HG03575 (cell line): ENCODE results near the gene OR11A1.
"Not testable (repeated sequence)": the region's sequence is repeated elsewhere in the genome, so short reads cannot be mapped to it uniquely, and the experiment has no call there.

Source experiments
- ATAC-seq: cut with Tn5 transposase; IDR thresholded peaks from one replicate; pipeline ENCODE4 v1.9.1; 2021; ENCODE audit not compliant: unreplicated experiment, insufficient number of reproducible peaks, low FRiP score; ENCODE audit errors: extremely low read depth

OR11A1 gene

GRCh38 chr6:29483735-29484134 is 26.9 kb upstream of the OR11A1 start:
- ATAC-seq = no peak

- ATAC-seq = no peak
These were observed 26.3 kb upstream of the OR11A1 start for GRCh38 chr6:29483186-29483585.

GRCh38 chr6:29479560-29479959 is 22.7 kb upstream of the OR11A1 start:
- no peak for ATAC-seq

GRCh38 chr6:29478740-29479139 is 21.9 kb upstream of the OR11A1 start:
- ATAC-seq = no peak

DNA sequence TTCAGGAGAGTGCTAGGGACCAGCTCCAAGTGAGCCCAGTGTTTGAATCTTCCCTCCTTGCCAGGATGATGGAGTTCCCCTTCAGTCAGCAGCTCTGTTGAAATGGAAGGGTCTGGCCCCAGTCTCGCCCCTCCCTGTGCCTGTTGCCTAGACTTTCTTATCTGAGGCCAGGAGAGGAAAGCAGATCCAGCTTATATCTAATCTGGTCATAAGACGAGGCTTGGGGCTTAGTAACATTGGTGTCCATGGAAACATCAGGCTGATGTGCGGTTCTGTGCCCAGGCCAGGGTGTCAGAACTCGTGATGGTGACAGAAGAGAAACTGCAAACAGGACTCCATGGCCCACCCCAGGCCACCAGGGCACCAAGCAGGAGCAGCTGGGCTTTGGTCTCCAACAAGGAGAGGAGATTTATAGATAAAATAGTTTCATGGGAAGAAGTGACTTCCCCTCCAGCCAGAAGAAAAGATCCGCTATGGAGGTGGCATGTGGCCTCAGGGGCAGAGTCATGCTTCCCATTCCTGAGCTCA is 21.1 kb upstream of the OR11A1 start:
- no peak for ATAC-seq

DNA sequence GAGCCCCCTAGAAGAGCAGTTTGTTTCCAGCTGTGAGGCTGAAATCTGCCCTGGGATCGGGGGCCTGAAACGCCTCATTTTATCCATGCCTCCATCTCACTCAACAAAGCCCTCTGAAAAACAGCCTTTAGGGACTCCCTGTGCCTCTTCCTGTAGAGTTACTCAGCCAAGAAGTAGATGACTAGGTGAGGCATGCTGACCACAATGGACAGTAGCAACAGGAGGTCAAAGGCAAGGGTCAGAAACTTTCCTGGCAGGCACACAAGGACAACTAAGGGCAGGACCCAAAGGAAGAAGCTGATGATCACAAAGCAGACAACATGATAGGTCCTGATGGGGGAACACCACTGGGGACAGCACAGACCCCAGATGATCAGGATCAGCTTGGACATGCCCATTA is 18.1 kb upstream of the OR11A1 start:
- no peak for ATAC-seq

GRCh38 chr6:29466241-29466640 is 9.4 kb upstream of the OR11A1 start:
- ATAC-seq = no peak

DNA sequence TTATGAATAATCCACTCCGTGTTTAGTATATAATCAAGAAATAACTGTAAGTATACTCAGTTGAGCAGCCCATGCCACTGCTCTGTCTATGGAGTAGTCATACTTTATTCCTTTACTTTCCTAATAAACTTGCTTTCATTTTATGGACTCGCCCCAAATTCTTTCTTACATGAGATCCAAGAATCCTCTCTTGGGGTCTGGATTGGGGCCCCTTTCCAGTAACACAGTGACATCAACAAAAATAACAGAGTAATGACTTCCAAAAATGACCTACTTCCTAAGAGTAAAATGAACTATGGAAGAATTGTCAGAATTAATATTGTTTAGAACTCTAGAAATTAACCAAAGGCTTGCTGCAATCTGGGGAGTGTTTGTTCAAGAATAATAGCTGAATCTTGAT is 8.9 kb upstream of the OR11A1 start:
- ATAC-seq = no peak

DNA sequence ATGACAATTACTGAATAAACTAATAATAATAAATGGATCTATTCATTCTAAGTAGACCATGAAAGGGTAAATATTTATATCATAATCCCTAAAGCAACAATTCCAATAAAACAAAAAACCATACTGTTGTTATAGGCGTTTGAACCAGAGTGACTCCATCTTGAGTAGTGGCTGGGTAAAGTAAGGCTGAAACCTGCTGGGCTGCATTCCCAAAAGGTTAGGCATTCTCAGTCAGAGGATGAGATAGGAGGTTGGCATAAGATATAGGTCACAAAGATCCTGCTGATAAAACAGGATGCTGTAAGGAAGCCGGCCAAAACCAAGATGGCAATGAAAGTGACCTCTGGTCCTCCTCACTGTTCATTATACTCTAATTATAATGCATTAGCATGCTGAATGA is 8.4 kb upstream of the OR11A1 start:
- ATAC-seq = no peak

DNA sequence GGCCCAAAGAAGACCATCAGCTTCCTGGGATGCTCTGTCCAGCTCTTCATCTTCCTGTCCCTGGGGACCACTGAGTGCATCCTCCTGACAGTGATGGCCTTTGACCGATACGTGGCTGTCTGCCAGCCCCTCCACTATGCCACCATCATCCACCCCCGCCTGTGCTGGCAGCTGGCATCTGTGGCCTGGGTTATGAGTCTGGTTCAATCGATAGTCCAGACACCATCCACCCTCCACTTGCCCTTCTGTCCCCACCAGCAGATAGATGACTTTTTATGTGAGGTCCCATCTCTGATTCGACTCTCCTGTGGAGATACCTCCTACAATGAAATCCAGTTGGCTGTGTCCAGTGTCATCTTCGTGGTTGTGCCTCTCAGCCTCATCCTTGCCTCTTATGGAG is 5.2 kb upstream of the OR11A1 start:
- no peak for ATAC-seq

DNA sequence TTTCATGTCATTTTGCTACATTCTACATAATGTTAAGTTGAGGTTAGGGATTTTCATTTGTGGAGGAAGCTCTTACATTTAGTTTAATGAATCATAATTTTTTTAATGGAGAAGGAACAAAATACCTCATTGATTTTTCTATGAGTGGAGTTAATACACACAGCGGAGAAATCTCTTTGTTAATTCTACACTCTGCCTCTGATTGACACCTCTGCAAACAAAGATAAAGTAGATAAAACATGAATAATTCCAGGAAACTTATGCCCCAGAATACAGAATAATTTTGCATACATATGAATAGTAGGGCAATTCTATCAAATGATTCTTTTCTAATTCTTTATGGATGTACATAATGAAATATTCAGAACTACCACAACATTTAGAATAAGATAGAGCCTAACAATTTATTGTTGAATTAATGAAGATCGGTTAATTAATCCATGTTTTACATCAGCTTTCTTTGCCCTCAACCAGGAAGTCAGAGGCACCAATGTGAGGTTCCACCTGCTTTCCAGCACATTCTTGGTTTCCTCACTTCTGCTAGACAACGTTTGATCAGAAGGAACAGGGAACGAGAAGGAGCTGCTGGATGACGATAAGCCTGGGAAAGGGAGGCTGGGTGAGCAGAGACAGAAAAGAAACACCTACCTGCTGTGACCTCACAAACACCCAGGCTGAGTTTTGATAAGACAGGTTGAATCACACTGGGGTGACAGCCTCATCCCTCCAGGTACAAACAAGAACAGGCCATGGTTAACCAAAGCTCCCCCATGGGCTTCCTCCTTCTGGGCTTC is 4.3 kb upstream of the OR11A1 start:
- no peak for ATAC-seq

- no peak for ATAC-seq
These were observed 5.2 kb downstream of the OR11A1 start for GRCh38 chr6:29451471-29452193.

DNA sequence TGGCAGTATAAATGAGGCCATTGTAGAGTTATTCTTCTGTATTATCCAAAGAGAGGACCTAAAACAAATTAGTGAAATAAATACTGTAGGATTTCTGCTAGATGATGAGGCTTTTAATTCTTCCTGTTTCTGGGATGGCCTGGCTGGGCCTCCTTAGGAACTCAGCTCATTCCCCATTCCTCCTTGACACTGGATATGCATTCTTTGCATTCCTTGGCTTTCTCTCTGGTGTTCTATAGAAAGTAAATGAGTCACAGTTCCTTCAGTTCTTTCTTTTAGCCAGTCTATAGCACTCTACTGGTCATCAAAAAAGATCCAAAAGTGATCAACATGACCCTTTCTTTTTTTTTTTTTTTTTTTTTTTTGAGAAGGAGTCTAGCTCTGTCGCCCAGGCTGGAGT is 9.2 kb downstream of the OR11A1 start:
- no peak for ATAC-seq

GRCh38 chr6:29444031-29444430 is 12.8 kb downstream of the OR11A1 start:
- ATAC-seq = not testable (repeated sequence)

GRCh38 chr6:29442719-29443118 is 14.2 kb downstream of the OR11A1 start:
- ATAC-seq = no peak

GRCh38 chr6:29439006-29439405 is 17.9 kb downstream of the OR11A1 start, which contains the start of gene OR10C1:
TSS of gene OR10C1 (plus strand) at chr6:29439306. CDS start at chr6:29440016, 710 bp downstream.
- no peak for ATAC-seq

GRCh38 chr6:29436730-29437129 is 20.1 kb downstream of the OR11A1 start:
- not testable (repeated sequence) for ATAC-seq

GRCh38 chr6:29426654-29427053 is 30.2 kb downstream of the OR11A1 start:
- ATAC-seq = no peak

DNA sequence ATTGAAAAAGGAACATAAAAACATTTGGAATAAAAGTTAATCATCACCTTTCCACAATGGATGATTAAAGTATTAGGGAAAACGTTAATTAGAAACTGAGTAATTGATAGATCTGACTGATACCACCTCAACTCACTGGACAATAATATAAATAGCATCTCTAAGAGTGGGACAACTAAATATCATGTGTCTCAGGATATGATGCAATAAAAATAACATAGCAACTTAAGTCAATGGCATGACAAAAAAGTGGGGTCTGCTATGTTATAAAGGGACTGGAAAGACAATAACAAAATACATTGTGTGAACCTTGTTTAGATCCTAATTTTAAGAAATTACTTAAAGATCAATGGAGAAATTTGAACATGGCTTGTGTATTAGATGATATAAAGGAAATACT is 31.8 kb downstream of the OR11A1 start:
- ATAC-seq = no peak

- ATAC-seq = no peak
These were observed 32.3 kb downstream of the OR11A1 start for GRCh38 chr6:29424575-29424974.
